OCI-LY3 (cell line): ENCODE data around the gene EHD1.

Experiments
- H2AFZ ChIP-seq: fragments of 200-600, 300-600 bp; shearing (Covaris generic); 2 replicates; pipeline ENCODE4 v1.6.0; 2014; ENCODE audit warnings: antibody characterized with exemption, low read depth, low read length
- H3K27ac ChIP-seq: fragments of 200-600, 300-600 bp; sonication (generic); 2 replicates; pipeline ENCODE4 v1.5.1; 2014; ENCODE audit warnings: mild to moderate bottlenecking, low read length, moderate library complexity, mixed read lengths
- H3K27me3 ChIP-seq: fragments of 200-600, 300-600 bp; sonication (generic); 2 replicates; pipeline ENCODE4 v1.6.1; 2014; ENCODE audit warnings: low read depth, low read length, mixed read lengths
- H3K36me3 ChIP-seq: fragments of 200-600, 300-600 bp; sonication (generic); replicated peaks from 2 replicates; pipeline ENCODE3; 2014; ENCODE audit warnings: low read depth, low read length, mixed read lengths
- H3K4me1 ChIP-seq: fragments of 300-600, 200-600 bp; sonication (generic); 2 replicates; pipeline ENCODE4 v1.6.1; 2014; ENCODE audit warnings: low read length, mixed read lengths
- H3K4me2 ChIP-seq: fragments of 200-600, 300-600 bp; sonication (generic); 2 replicates; pipeline ENCODE4 v1.6.1; 2014; ENCODE audit warnings: low read length, mixed read lengths
- H3K4me3 ChIP-seq: fragments of 300-600, 200-600 bp; sonication (generic); 2 replicates; pipeline ENCODE4 v1.5.1; 2014; ENCODE audit warnings: antibody characterized with exemption, mild to moderate bottlenecking, low read length, moderate library complexity
- H3K79me2 ChIP-seq: fragments of 300-600, 200-600 bp; shearing (Covaris generic); 2 replicates; pipeline ENCODE4 v1.6.1; 2014; ENCODE audit warnings: mild to moderate bottlenecking, low read length, mixed read lengths
- H3K9ac ChIP-seq: fragments of 300-600, 200-600 bp; shearing (Covaris generic); 2 replicates; pipeline ENCODE4 v1.6.0; 2014; ENCODE audit warnings: mild to moderate bottlenecking, low read length, moderate library complexity
- H3K9me3 ChIP-seq: fragments of 200-600, 300-600 bp; shearing (Covaris generic); 2 replicates; pipeline ENCODE4 v1.6.1; 2014; ENCODE audit warnings: low read length, mixed read lengths; ENCODE audit not compliant: insufficient read depth
- H4K20me1 ChIP-seq: fragments of 200-600, 300-600 bp; sonication (generic); 2 replicates; pipeline ENCODE4 v1.6.1; 2016; ENCODE audit warnings: low read length, mixed read lengths; ENCODE audit not compliant: insufficient read depth
- CTCF ChIP-seq: fragments of 200-600, 300-600 bp; sonication (generic); IDR thresholded peaks from 2 replicates; pipeline ENCODE4 v1.5.1; 2014; ENCODE audit warnings: antibody characterized with exemption, low read length, low read depth
- EZH2phosphoT487 ChIP-seq: fragments of 200-600 bp; shearing (Covaris generic); IDR thresholded peaks from 2 replicates; pipeline ENCODE4 v1.6.1; 2018; ENCODE audit warnings: antibody characterized with exemption, mixed run types, low read depth

The EHD1 gene

GRCh38 chr11:64861227-64861975, 17.0 kb downstream of the EHD1 start:
- H3K4me1 ChIP-seq = peaks cover 85% of the 10 kb centered on the region
- peaks cover 5% of the 10 kb centered on the region; the same call in 1 of the 2 replicates for H3K9me3 ChIP-seq
- peak overlapping the region; percentile 50 for H3K4me2 ChIP-seq
- TF ChIP-seq EZH2phosphoT487 = no peak
- TF ChIP-seq CTCF = no peak
- H3K9ac ChIP-seq = no peak overlapping the region
- H4K20me1 ChIP-seq = peaks cover 33% of the 10 kb centered on the region
- peaks cover 24% of the 10 kb centered on the region for H3K36me3 ChIP-seq
- peak overlapping the region; percentile 9; the same call in 1 of the 2 replicates for H3K4me3 ChIP-seq
- peak overlapping the region; percentile 19 for H3K27ac ChIP-seq
- no peak overlapping the region for H2AFZ ChIP-seq
- H3K79me2 ChIP-seq = peaks cover 68% of the 10 kb centered on the region
- H3K27me3 ChIP-seq = no peaks in the 10 kb centered on the region

GRCh38 chr11:64859542-64860414, 18.6 kb downstream of the EHD1 start:
- H3K9me3 ChIP-seq = no peaks in the 10 kb centered on the region
- H3K4me3 ChIP-seq = peak overlapping the region; percentile 42
- H3K4me1 ChIP-seq = peaks cover 85% of the 10 kb centered on the region
- H3K27ac ChIP-seq = peak overlapping the region; percentile 89
- H3K9ac ChIP-seq = peak overlapping the region; percentile 64
- TF ChIP-seq CTCF (no peak), EZH2phosphoT487 (no peak)
- H3K4me2 ChIP-seq = peak overlapping the region; percentile 76
- H3K36me3 ChIP-seq = peaks cover 32% of the 10 kb centered on the region
- peaks cover 66% of the 10 kb centered on the region for H3K79me2 ChIP-seq
- H2AFZ ChIP-seq = no peak overlapping the region
- H3K27me3 ChIP-seq = no peaks in the 10 kb centered on the region
- peaks cover 20% of the 10 kb centered on the region; the same call in 1 of the 2 replicates for H4K20me1 ChIP-seq

- Histone ChIP-seq H3K27me3 (no peaks in the 10 kb centered on the region), H4K20me1 (peaks cover 9% of the 10 kb centered on the region; the same call in 1 of the 2 replicates), H3K79me2 (peaks cover 59% of the 10 kb centered on the region), H3K36me3 (peaks cover 39% of the 10 kb centered on the region), H3K27ac (peak overlapping the region; percentile 89), H3K9ac (peak overlapping the region; percentile 64), H3K4me2 (peak overlapping the region; percentile 76), H3K9me3 (no peaks in the 10 kb centered on the region), H3K4me1 (peaks cover 87% of the 10 kb centered on the region), H3K4me3 (peak overlapping the region; percentile 42), H2AFZ (no peak overlapping the region)
- TF ChIP-seq CTCF = no peak
- no peak for TF ChIP-seq EZH2phosphoT487
These were observed 19.8 kb downstream of the EHD1 start for GRCh38 chr11:64858467-64859263.
